CD14-positive monocyte (primary cell): ENCODE data around the gene IDNK. TPM values are rescaled to one million over a fixed set of nuclear protein-coding genes. Genes with fewer than 3 reads are reported as not detected.

Experiments
- DNase-seq, 3 donors: peaks; one replicate each; pipeline ENCODE4 v3.0.0-alpha.2; 2011 to 2022
- H2AFZ ChIP-seq: 2 replicates; pipeline ENCODE4 v1.6.0; 2012; ENCODE audit warnings: mild to moderate bottlenecking, low read depth, low read length, inconsistent platforms; ENCODE audit not compliant: insufficient read depth, poor library complexity, severe bottlenecking
- H3K27ac ChIP-seq, 2 donors: 1 replicate in 1 of 2; 2 replicates in 1 of 2; pipeline ENCODE4 v1.5.1; 2012 to 2013; ENCODE audit warnings: low read length in 2 of 2, control low read depth in 1 of 2, inconsistent platforms in 1 of 2, low read depth in 1 of 2, mild to moderate bottlenecking in 1 of 2
- H3K27me3 ChIP-seq, 2 donors: one replicate each; pipeline versions ENCODE4 v1.6.0 to v1.6.1; 2011 to 2013; ENCODE audit warnings: low read length in 2 of 2; ENCODE audit not compliant: control insufficient read depth in 2 of 2, insufficient read depth in 2 of 2
- H3K36me3 ChIP-seq, 2 donors: replicated peaks in 1 of 2; 1 replicate in 1 of 2; 2 replicates in 1 of 2; pipeline versions ENCODE4 v1.5.1 to v1.6.1; 2012 to 2013; ENCODE audit warnings: low read length in 2 of 2, control low read depth in 1 of 2, inconsistent platforms in 1 of 2, mild to moderate bottlenecking in 1 of 2; ENCODE audit not compliant: insufficient read depth in 2 of 2, control insufficient read depth in 1 of 2
- H3K4me1 ChIP-seq, 2 donors: 1 replicate in 1 of 2; 2 replicates in 1 of 2; pipeline versions ENCODE4 v1.5.1 to v1.6.1; 2012 to 2013; ENCODE audit warnings: low read length in 2 of 2, control low read depth in 1 of 2, inconsistent platforms in 1 of 2, mild to moderate bottlenecking in 1 of 2, moderate library complexity in 1 of 2; ENCODE audit not compliant: insufficient read depth in 2 of 2, control insufficient read depth in 1 of 2
- H3K4me2 ChIP-seq: replicated peaks from 2 replicates; pipeline ENCODE3; 2012; ENCODE audit warnings: low read length, moderate library complexity, mild to moderate bottlenecking; ENCODE audit not compliant: poor library complexity, severe bottlenecking; ENCODE audit errors: extremely low read depth
- H3K4me3 ChIP-seq, 3 experiments: fragments of 200-600 bp in 1 of 3; sonication (generic) in 1 of 3; replicated peaks in 1 of 3; 1 replicate in 2 of 3; 2 replicates in 1 of 3; pipeline ENCODE4 v1.5.1; 2011 to 2013; ENCODE audit warnings: low read length in 3 of 3, mild to moderate bottlenecking in 3 of 3, control low read depth in 2 of 3, low read depth in 2 of 3, inconsistent platforms in 1 of 3, moderate library complexity in 1 of 3
- H3K79me2 ChIP-seq: 2 replicates; pipeline ENCODE4 v1.6.0; 2012; ENCODE audit warnings: mild to moderate bottlenecking, control low read depth, inconsistent platforms, low read length, moderate library complexity; ENCODE audit not compliant: insufficient read depth
- H3K9ac ChIP-seq: 2 replicates; pipeline ENCODE4 v1.6.0; 2017; ENCODE audit warnings: low read length, mild to moderate bottlenecking; ENCODE audit not compliant: insufficient read depth, poor library complexity, severe bottlenecking
- H3K9me3 ChIP-seq, 2 donors: replicated peaks in 1 of 2; 1 replicate in 1 of 2; 2 replicates in 1 of 2; pipeline versions ENCODE4 v1.5.1 to v1.6.1; 2012 to 2013; ENCODE audit warnings: low read length in 2 of 2, control low read depth in 1 of 2; ENCODE audit not compliant: control insufficient read depth in 1 of 2, insufficient read depth in 1 of 2
- H4K20me1 ChIP-seq: 2 replicates; pipeline ENCODE4 v1.6.0; 2012; ENCODE audit warnings: mild to moderate bottlenecking, low read length, control low read depth, moderate library complexity; ENCODE audit not compliant: insufficient read depth
- H3K27ac Mint-ChIP-seq, 7 donors: one replicate each; pipeline ENCODE4 v1.8.0; 2020; ENCODE audit warnings: mild to moderate bottlenecking in 7 of 7, mixed read lengths in 7 of 7, moderate library complexity in 6 of 7, inconsistent platforms in 2 of 7
- H3K27me3 Mint-ChIP-seq, 3 donors: one replicate each; pipeline ENCODE4 v1.8.0; 2021 to 2022; ENCODE audit warnings: low read depth in 3 of 3, mild to moderate bottlenecking in 3 of 3, mixed read lengths in 3 of 3, moderate library complexity in 3 of 3, inconsistent platforms in 1 of 3
- H3K36me3 Mint-ChIP-seq, 2 donors: one replicate each; pipeline ENCODE4 v1.8.0; 2020; ENCODE audit warnings: mixed read lengths in 2 of 2, inconsistent platforms in 1 of 2, mild to moderate bottlenecking in 1 of 2
- H3K4me1 Mint-ChIP-seq: one replicate; pipeline ENCODE4 v1.8.0; 2020; ENCODE audit warnings: mild to moderate bottlenecking, mixed read lengths
- H3K4me3 Mint-ChIP-seq, 2 donors: one replicate each; pipeline ENCODE4 v1.8.0; 2020; ENCODE audit warnings: mild to moderate bottlenecking in 2 of 2, mixed read lengths in 2 of 2, moderate library complexity in 1 of 2
- H3K9me3 Mint-ChIP-seq, 7 donors: one replicate each; pipeline ENCODE4 v1.8.0; 2020 to 2022; ENCODE audit warnings: mixed read lengths in 7 of 7, mild to moderate bottlenecking in 6 of 7, moderate library complexity in 6 of 7, inconsistent platforms in 2 of 7
- CTCF ChIP-seq: fragments of 200-600 bp; IDR thresholded peaks from one replicate; pipeline ENCODE4 v1.8.0; 2022; ENCODE audit warnings: antibody characterized with exemption, mild to moderate bottlenecking
- WGBS: methylation state at CpG from one replicate; pipeline ENCODE4 v1.1.5; 2013; ENCODE audit warnings: missing lambda C conversion rate; ENCODE audit not compliant: insufficient coverage; 5-methylcytosine and 5-hydroxymethylcytosine counted together
- intact Hi-C, 2 donors: fragments of 100-400 bp; cut with micrococcal nuclease; formaldehyde crosslinking; loops; one replicate each; pipeline versions ENCODE4 v1.15.0 to v1.15.1; 2023
- polyA plus RNA-seq, 3 donors: library from polyadenylated mRNA; depleted of rRNA in 1 of 3; unstranded in 2 of 3; stranded (reverse) in 1 of 3; fragments of 300-500 nt in 2 of 3; fragments of >200 nt in 1 of 3; fragmentation: Illumina TruSeq in 2 of 3; gene quantifications; 1 replicate in 2 of 3; 2 replicates in 1 of 3; pipeline ENCODE4 v1.2.3, GENCODE V29; 2012 to 2021

IDNK gene
- polyA plus RNA-seq, 3 donors: 5.6 to 13.3 (median 10.6) TPM

DNA sequence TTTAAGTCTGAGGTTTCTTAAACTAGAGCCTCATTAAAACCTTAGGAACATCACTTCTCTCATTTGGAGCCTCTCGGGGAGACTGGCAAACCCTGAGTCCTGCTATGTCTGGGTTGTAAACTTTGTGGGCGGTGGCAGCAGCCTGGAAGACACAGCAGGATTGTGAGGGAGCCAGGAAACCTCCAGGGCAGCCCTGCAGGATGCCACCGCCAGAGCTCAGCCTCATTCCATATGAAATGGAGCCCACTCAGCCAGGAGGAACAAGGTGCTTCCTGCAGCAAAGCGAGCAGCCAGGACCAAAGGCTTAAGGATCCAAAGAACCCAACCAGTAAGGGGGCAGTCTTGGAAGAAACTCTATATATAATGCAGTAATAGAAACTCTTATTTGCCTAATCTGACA, 37.9 kb upstream of the IDNK start:
- no peak overlapping the region for H2AFZ ChIP-seq
- no peak overlapping the region for H3K4me3 ChIP-seq
- H3K27ac ChIP-seq: no peak overlapping the region
- no peaks in the 10 kb centered on the region for H3K4me1 ChIP-seq
- DNase-seq: no peak
- no peaks in the 10 kb centered on the region for H3K79me2 ChIP-seq
- no peak overlapping the region for H3K27ac Mint-ChIP-seq
- no peaks in the 10 kb centered on the region for H3K27me3 ChIP-seq
- H3K4me3 Mint-ChIP-seq: no peak overlapping the region
- H3K4me2 ChIP-seq: no peak overlapping the region
- no peak overlapping the region for H3K9ac ChIP-seq
- H3K9me3 Mint-ChIP-seq: peaks cover 0 to 3% (median 0%) of the 10 kb centered on the region in 7 donors
- no peak for TF ChIP-seq CTCF
- no peaks in the 10 kb centered on the region for H3K36me3 ChIP-seq
- intact Hi-C loops: no loop called here
- H4K20me1 ChIP-seq: no peaks in the 10 kb centered on the region
- WGBS: 80% methylated on average over 1 of the region's 4 CpGs
- H3K36me3 Mint-ChIP-seq: no peaks in the 10 kb centered on the region
- H3K4me1 Mint-ChIP-seq: no peaks in the 10 kb centered on the region
- H3K9me3 ChIP-seq: no peaks in the 10 kb centered on the region
- H3K27me3 Mint-ChIP-seq: no peaks in the 10 kb centered on the region

DNA sequence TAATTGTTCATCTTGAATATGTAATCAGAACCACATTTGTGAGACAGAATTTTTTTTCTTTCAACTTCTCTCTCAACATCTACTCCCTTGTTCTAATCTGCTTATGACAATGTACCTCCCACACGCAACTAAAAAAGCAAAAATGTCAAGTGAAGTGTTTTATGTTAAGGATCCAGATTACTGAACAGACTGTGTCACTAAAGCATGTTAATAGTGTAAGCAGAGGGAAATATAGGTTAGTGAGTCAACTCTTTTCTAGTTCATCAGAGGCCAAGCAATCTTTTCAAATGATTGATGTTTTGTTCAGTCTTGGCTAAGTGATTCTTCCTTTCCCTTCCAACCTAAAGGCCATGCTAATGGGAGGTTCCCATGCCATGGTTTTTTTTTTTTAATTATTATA, 34.7 kb upstream of the IDNK start:
- no peaks in the 10 kb centered on the region for H3K36me3 Mint-ChIP-seq
- no peaks in the 10 kb centered on the region for H3K4me1 ChIP-seq
- H3K9me3 Mint-ChIP-seq: peaks cover 0 to 3% (median 0%) of the 10 kb centered on the region in 7 donors
- no peak for TF ChIP-seq CTCF
- no peaks in the 10 kb centered on the region for H3K79me2 ChIP-seq
- H3K27me3 ChIP-seq: no peaks in the 10 kb centered on the region
- H3K4me3 Mint-ChIP-seq: no peak overlapping the region
- H3K27me3 Mint-ChIP-seq: no peaks in the 10 kb centered on the region
- no peak overlapping the region for H3K27ac ChIP-seq
- H3K9me3 ChIP-seq: no peaks in the 10 kb centered on the region
- no peak overlapping the region for H2AFZ ChIP-seq
- intact Hi-C loops: no loop called here
- no peak for DNase-seq
- no peak overlapping the region for H3K4me2 ChIP-seq
- no peaks in the 10 kb centered on the region for H3K4me1 Mint-ChIP-seq
- WGBS: no CpG with 5 or more reads among the region's 1 CpG
- no peak overlapping the region for H3K27ac Mint-ChIP-seq
- H3K9ac ChIP-seq: no peak overlapping the region
- no peaks in the 10 kb centered on the region for H3K36me3 ChIP-seq
- H4K20me1 ChIP-seq: no peaks in the 10 kb centered on the region
- no peak overlapping the region for H3K4me3 ChIP-seq
